Fibroblast of lung (primary cell): ENCODE results near the gene TXNDC11.

Experiments used
- CTCF ChIP-seq, 2 donors: IDR thresholded peaks in 1 of 2; conservative IDR thresholded peaks in 1 of 2; 1 replicate in 1 of 2; 2 replicates in 1 of 2; pipeline ENCODE4 v1.5.1; 2011 to 2012; ENCODE audit warnings: low read length in 2 of 2, control low read depth in 1 of 2, inconsistent platforms in 1 of 2, low read depth in 1 of 2, mild to moderate bottlenecking in 1 of 2
- EZH2 ChIP-seq: IDR thresholded peaks from 2 replicates; pipeline ENCODE4 v1.5.1; 2012; ENCODE audit warnings: low read length, control low read depth, mild to moderate bottlenecking; ENCODE audit errors: missing control alignments

GRCh38 chr16:11681556-11681955, 61.1 kb downstream of the TXNDC11 start:
- TF ChIP-seq CTCF (conservative IDR thresholded peaks at IDR 0.05 in 1 of 2, IDR thresholded peaks at IDR 0.05 in 1 of 2; ENCODE audit: low read depth in 1 of 2, low read length in 2 of 2), result no peak
- TF ChIP-seq EZH2, result no peak
